Mesenchymal stem cell (in vitro differentiated cells and primary cell): ENCODE measurements around the gene ABCC1.

Source experiments
- DNase-seq: peaks from one replicate; pipeline ENCODE4 v3.0.0-alpha.2; 2013
- H2AFZ ChIP-seq: one replicate; pipeline ENCODE4 v1.6.1; 2013; ENCODE audit warnings: low read depth, mild to moderate bottlenecking, control low read depth, inconsistent platforms, low read length, moderate library complexity
- H2AK5ac ChIP-seq: 2 replicates; pipeline ENCODE4 v1.6.1; 2013; ENCODE audit warnings: low read length, moderate library complexity, mild to moderate bottlenecking, inconsistent platforms; ENCODE audit not compliant: severe bottlenecking
- H2BK120ac ChIP-seq: one replicate; pipeline ENCODE4 v1.6.1; 2013; ENCODE audit warnings: low read depth, mild to moderate bottlenecking, inconsistent platforms, low read length, moderate library complexity
- H2BK12ac ChIP-seq, 2 experiments: one replicate each; pipeline ENCODE4 v1.6.1; 2013; ENCODE audit warnings: inconsistent platforms in 2 of 2, low read length in 2 of 2, mild to moderate bottlenecking in 2 of 2, moderate library complexity in 2 of 2, control low read depth in 1 of 2
- H2BK15ac ChIP-seq: one replicate; pipeline ENCODE4 v1.6.1; 2013; ENCODE audit warnings: mild to moderate bottlenecking, low read depth, inconsistent platforms; ENCODE audit not compliant: poor library complexity, severe bottlenecking
- H2BK5ac ChIP-seq: 2 replicates; pipeline ENCODE4 v1.6.1; 2013; ENCODE audit warnings: low read depth, mild to moderate bottlenecking, low read length, control low read depth, inconsistent platforms; ENCODE audit not compliant: poor library complexity, severe bottlenecking
- H3K14ac ChIP-seq, 2 experiments: one replicate each; pipeline ENCODE4 v1.6.1; 2013; ENCODE audit warnings: inconsistent platforms in 2 of 2, low read length in 2 of 2, control low read depth in 1 of 2, mild to moderate bottlenecking in 1 of 2, moderate library complexity in 1 of 2
- H3K18ac ChIP-seq, 2 experiments: one replicate each; pipeline ENCODE4 v1.6.1; 2013; ENCODE audit warnings: inconsistent platforms in 2 of 2, low read length in 2 of 2, control low read depth in 1 of 2, low read depth in 1 of 2, mild to moderate bottlenecking in 1 of 2
- H3K23ac ChIP-seq, 2 experiments: one replicate each; pipeline ENCODE4 v1.6.1; 2013; ENCODE audit warnings: inconsistent platforms in 2 of 2, low read length in 2 of 2, mild to moderate bottlenecking in 2 of 2, moderate library complexity in 2 of 2, control low read depth in 1 of 2
- H3K27ac ChIP-seq: 2 replicates; pipeline ENCODE4 v1.5.1; 2013; ENCODE audit warnings: mild to moderate bottlenecking, moderate library complexity, low read length, control low read depth, inconsistent platforms; ENCODE audit not compliant: poor library complexity, severe bottlenecking
- H3K27me3 ChIP-seq, 2 experiments: 2 replicates each; pipeline versions ENCODE4 v1.6.1 to v1.7.0; 2013; ENCODE audit warnings: low read length in 2 of 2, mild to moderate bottlenecking in 2 of 2, moderate library complexity in 2 of 2, control low read depth in 1 of 2, inconsistent platforms in 1 of 2; ENCODE audit not compliant: control insufficient read depth in 1 of 2, insufficient read depth in 1 of 2
- H3K36me3 ChIP-seq, 2 experiments: 2 replicates each; pipeline versions ENCODE4 v1.6.1 to v1.7.0; 2013; ENCODE audit warnings: low read length in 2 of 2, control low read depth in 1 of 2, inconsistent platforms in 1 of 2, low read depth in 1 of 2, mild to moderate bottlenecking in 1 of 2; ENCODE audit not compliant: insufficient read depth in 2 of 2, control insufficient read depth in 1 of 2
- H3K4ac ChIP-seq, 2 experiments: one replicate each; pipeline ENCODE4 v1.6.1; 2013; ENCODE audit warnings: inconsistent platforms in 2 of 2, low read length in 2 of 2, mild to moderate bottlenecking in 2 of 2, moderate library complexity in 2 of 2, control low read depth in 1 of 2, low read depth in 1 of 2
- H3K4me1 ChIP-seq: 2 replicates; pipeline ENCODE4 v1.6.1; 2013; ENCODE audit warnings: low read depth, low read length, control low read depth; ENCODE audit not compliant: control insufficient read depth, insufficient read depth
- H3K4me2 ChIP-seq: 2 replicates; pipeline ENCODE4 v1.6.1; 2013; ENCODE audit warnings: low read length, mild to moderate bottlenecking, inconsistent platforms; ENCODE audit not compliant: poor library complexity, severe bottlenecking
- H3K4me3 ChIP-seq, 2 experiments: 2 replicates each; pipeline versions ENCODE4 v1.5.1 to v1.7.0; 2013; ENCODE audit warnings: low read length in 2 of 2, mild to moderate bottlenecking in 2 of 2, control low read depth in 1 of 2, low read depth in 1 of 2; ENCODE audit not compliant: insufficient read depth in 1 of 2
- H3K79me1 ChIP-seq: replicated peaks from 2 replicates; pipeline ENCODE4 v1.6.1; 2013; ENCODE audit warnings: mild to moderate bottlenecking, control low read depth, low read length, inconsistent platforms; ENCODE audit not compliant: poor library complexity, severe bottlenecking
- H3K9ac ChIP-seq: 2 replicates; pipeline ENCODE4 v1.7.0; 2013; ENCODE audit warnings: mild to moderate bottlenecking, low read length, moderate library complexity
- H3K9me3 ChIP-seq: 2 replicates; pipeline ENCODE4 v1.7.0; 2013; ENCODE audit warnings: mild to moderate bottlenecking, low read length; ENCODE audit not compliant: control insufficient read depth
- H4K8ac ChIP-seq: one replicate; pipeline ENCODE4 v1.6.1; 2013; ENCODE audit warnings: inconsistent platforms, mild to moderate bottlenecking, low read length, moderate library complexity
- H4K91ac ChIP-seq: one replicate; pipeline ENCODE4 v1.6.1; 2013; ENCODE audit warnings: mild to moderate bottlenecking, low read length, inconsistent platforms
- WGBS: methylation state at CpG from one replicate; pipeline ENCODE4 v1.1.7; 2013; ENCODE audit warnings: mixed read lengths; 5-methylcytosine and 5-hydroxymethylcytosine counted together

Gene ABCC1

DNA sequence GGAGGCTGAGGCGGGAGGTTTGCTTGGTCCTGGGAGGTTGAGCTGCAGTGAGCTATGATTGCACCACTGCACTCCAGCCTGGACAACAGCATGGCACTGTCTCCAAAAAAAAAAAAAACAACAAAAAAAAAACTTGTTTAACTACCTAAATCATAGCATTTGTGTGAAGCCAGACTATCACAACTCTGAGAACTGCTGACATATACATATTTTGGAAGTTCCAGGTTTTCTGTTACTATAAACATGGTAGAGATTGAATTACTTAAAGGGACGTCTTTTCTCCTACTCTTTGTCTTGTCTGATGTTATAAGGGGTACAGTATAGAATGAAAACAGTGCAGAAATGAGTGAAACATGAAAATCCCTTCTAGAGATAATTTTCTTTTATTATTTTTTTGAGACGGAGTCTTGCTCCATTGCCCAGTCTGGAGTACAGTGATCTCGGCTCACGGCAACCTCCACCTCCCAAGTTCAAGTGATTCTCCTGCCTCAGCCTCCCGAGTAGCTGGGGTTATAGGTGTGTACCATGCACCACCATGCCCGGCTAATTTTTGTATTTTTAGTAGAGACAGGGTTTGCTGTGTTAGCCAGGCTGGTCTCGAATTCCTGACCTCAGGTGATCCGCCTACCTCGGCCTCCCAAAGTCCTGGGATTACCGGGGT is 18.4 kb downstream of the ABCC1 start:
- WGBS: 91% methylated on average over 7 of the region's 11 CpGs
- Histone ChIP-seq H3K4me3 (no peak overlapping the region), H3K23ac (no peak overlapping the region), H3K79me1 (peaks cover 25% of the 10 kb centered on the region), H4K8ac (no peak overlapping the region), H3K18ac (no peak overlapping the region), H2AFZ (no peak overlapping the region), H3K27ac (no peak overlapping the region), H2AK5ac (no peak overlapping the region), H2BK120ac (no peak overlapping the region), H3K36me3 (peaks cover 0 to 12% of the 10 kb centered on the region in 2 experiments), H4K91ac (no peak overlapping the region), H2BK15ac (no peak overlapping the region), H3K9ac (no peak overlapping the region), H2BK12ac (no peak overlapping the region), H3K4me2 (no peak overlapping the region), H3K27me3 (no peaks in the 10 kb centered on the region), H2BK5ac (no peak overlapping the region), H3K14ac (no peak overlapping the region), H3K4ac (no peak overlapping the region), H3K9me3 (peaks cover 11% of the 10 kb centered on the region), H3K4me1 (peaks cover 15% of the 10 kb centered on the region)
- DNase-seq: no peak

DNA sequence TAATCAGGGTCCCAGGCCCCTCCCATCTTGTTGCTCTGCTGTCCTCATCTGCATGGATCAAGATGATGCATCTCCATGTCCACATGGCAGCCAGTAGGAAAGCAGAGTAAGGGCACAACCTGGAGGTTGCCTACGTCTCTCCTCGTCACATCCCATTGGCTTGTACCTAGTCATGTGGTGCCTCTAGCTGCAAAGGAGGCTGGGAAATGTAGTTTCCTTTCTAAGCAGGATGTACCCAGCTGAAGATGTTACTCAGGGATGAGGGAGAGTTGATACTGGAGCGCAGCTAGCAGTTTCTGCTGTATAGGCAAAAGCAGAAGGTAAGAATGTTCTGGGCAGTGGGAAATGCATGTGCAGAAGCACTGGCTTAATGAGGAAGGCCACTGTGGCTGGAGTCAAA is 20.8 kb downstream of the ABCC1 start:
- Histone ChIP-seq H3K27me3 (no peaks in the 10 kb centered on the region), H3K27ac (no peak overlapping the region), H4K8ac (no peak overlapping the region), H4K91ac (no peak overlapping the region), H3K14ac (no peak overlapping the region), H2AFZ (no peak overlapping the region), H2BK12ac (no peak overlapping the region), H2BK5ac (no peak overlapping the region), H2AK5ac (no peak overlapping the region), H3K18ac (no peak overlapping the region), H3K9ac (no peak overlapping the region), H3K79me1 (peaks cover 27% of the 10 kb centered on the region), H3K9me3 (peaks cover 11% of the 10 kb centered on the region), H3K4me1 (peaks cover 12% of the 10 kb centered on the region), H3K4ac (no peak overlapping the region), H3K4me2 (no peak overlapping the region), H2BK15ac (no peak overlapping the region), H3K4me3 (no peak overlapping the region), H3K23ac (no peak overlapping the region), H2BK120ac (no peak overlapping the region), H3K36me3 (peaks cover 0 to 12% of the 10 kb centered on the region in 2 experiments)
- peak; percentile 47 for DNase-seq
- 91% methylated on average over 3 of the region's 3 CpGs for WGBS

DNA sequence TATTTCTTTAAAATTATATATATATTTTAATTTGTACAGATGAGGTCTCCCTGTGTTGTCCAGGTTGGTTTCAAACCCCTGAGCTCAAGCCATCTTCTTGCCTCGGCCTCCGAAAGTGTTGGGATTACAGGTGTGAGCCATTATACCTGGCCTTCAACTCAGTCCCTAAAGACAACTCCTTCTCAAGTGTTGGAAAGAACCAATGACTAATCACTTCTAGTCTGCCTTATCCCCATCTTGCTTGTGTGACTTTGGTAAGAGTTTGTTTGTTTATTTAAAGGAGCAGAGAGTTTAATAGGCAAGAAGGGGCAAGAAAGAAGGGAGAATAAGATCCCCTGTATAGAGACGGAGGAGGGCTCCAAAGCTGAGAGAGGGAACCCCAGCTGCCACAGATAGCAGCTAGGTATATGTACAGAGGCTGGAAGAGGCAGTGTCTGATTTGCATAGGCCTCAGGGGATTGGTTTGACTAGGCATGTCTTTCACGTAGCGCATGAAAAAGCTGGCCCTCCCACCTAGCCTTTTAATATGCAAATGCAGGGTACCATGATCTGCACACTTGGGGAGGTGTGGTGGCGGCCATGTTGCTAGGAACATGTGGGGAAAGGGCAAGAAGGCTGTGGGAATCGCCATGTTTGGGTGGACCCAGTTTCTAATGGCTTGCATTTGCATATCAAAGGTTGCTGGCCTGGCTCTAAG is 21.5 kb downstream of the ABCC1 start:
- H2BK5ac ChIP-seq: no peak overlapping the region
- peaks cover 9% of the 10 kb centered on the region for H3K4me1 ChIP-seq
- H3K4ac ChIP-seq: no peak overlapping the region
- no peak overlapping the region for H2BK15ac ChIP-seq
- no peak overlapping the region for H3K4me2 ChIP-seq
- peaks cover 11% of the 10 kb centered on the region for H3K9me3 ChIP-seq
- DNase-seq: peak; percentile 62
- 72% methylated on average over 7 of the region's 7 CpGs for WGBS
- H2BK12ac ChIP-seq: peak overlapping the region in 1 of 2 experiments; percentile 69
- peaks cover 25% of the 10 kb centered on the region for H3K79me1 ChIP-seq
- no peaks in the 10 kb centered on the region for H3K27me3 ChIP-seq
- no peak overlapping the region for H3K14ac ChIP-seq
- no peak overlapping the region for H4K91ac ChIP-seq
- no peak overlapping the region for H4K8ac ChIP-seq
- H2AFZ ChIP-seq: no peak overlapping the region
- peak overlapping the region; percentile 32 to 40 for H3K18ac ChIP-seq
- H3K9ac ChIP-seq: no peak overlapping the region
- no peak overlapping the region for H3K23ac ChIP-seq
- H2AK5ac ChIP-seq: no peak overlapping the region
- H3K27ac ChIP-seq: no peak overlapping the region
- H3K4me3 ChIP-seq: no peak overlapping the region
- peaks cover 0 to 12% of the 10 kb centered on the region in 2 experiments for H3K36me3 ChIP-seq
- H2BK120ac ChIP-seq: no peak overlapping the region

- Histone ChIP-seq H3K79me1 (peaks cover 28% of the 10 kb centered on the region), H2AFZ (no peak overlapping the region), H3K23ac (no peak overlapping the region), H3K18ac (peak overlapping the region in 1 of 2 experiments; percentile 47), H2BK12ac (no peak overlapping the region), H3K36me3 (peaks cover 0 to 12% of the 10 kb centered on the region in 2 experiments), H3K27ac (peak overlapping the region; percentile 21), H2BK5ac (no peak overlapping the region), H3K9me3 (peaks cover 11% of the 10 kb centered on the region), H2BK120ac (no peak overlapping the region), H4K91ac (no peak overlapping the region), H2AK5ac (peak overlapping the region; percentile 14), H2BK15ac (no peak overlapping the region), H3K4me2 (no peak overlapping the region), H3K4me3 (no peak overlapping the region), H3K9ac (no peak overlapping the region), H4K8ac (no peak overlapping the region), H3K4ac (no peak overlapping the region), H3K14ac (no peak overlapping the region), H3K27me3 (no peaks in the 10 kb centered on the region), H3K4me1 (peaks cover 7% of the 10 kb centered on the region)
- DNase-seq: no peak
- WGBS: 69% methylated on average over 9 of the region's 9 CpGs
Observed at GRCh38 chr16:15971440-15971815, 22.0 kb downstream of the ABCC1 start.
